Stimulated activated CD4-positive, alpha-beta T cell treated with anti-CD3 and anti-CD28 coated beads, Interleukin-12 subunit alpha, Interleukin-12 subunit beta, amount 100 ng/mL, for 24 hours (primary cell): Measurements from ENCODE around the gene RAVER1.
"Not testable (repeated sequence)": the region's sequence is repeated elsewhere in the genome, so short reads cannot be mapped to it uniquely, and the experiment has no call there.

Experiments used
- DNase-seq, 2 experiments: peaks; one replicate each; pipeline ENCODE4 v3.0.0-alpha.2; 2020; ENCODE audit warnings: low read depth in 2 of 2

Gene RAVER1

DNA sequence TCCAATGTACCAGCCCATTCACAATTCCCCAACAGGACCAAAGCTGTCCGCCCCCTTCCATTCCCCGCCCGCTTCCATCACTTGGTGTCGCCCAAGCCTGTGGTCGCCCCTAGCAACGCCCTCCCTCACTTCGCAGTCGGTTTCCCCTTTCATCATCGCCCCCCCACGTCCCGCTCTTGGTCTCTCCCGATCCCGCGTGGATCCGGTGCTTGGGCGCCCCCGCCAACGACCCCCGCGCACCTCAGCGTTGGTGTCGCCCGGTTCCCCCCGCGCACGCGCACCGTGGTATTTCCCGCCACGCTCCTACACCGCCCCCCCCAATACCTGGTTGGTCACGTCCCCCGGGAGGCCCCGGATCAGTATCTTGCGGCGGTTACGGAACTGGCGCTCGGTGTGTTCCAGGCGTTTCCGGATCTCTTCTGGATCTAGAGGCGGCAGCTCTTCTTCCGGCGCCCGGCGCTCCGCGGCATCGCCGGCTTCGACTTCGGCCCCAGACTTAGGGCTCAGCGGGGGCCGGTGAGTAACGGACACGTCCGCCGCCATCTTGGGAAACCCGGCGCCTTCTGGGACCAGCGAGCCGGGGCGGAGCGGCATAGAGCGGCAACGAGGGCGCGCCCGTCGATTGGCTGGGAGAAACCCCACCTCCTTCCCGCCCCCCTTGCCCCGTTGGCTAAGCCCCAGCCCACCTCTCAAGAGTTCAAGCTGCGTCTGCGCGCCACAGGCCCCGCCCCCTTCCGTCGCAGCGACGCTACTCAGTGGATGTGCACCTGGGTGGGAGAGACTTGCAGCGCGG, at the start of gene RAVER1:
RAVER1 (minus strand) TSS at position 565 of the 793 bp plus-strand sequence; CDS start at position 543, 22 bp downstream.
- DNase-seq: peak; percentile 94 to 98

DNA sequence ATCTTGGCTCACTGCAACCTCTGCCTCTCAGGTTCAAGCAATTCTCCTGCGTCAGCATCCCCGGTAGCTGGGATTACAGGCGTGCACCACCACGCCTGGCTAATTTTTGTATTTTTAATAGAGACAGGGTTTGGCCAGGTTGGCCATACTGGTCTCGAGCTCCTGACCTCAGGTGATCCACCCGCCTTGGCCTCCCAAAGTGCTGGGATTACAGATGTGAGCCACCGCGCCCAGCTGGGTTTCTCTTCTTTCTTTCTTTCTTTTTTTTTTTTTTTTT, 49.8 kb upstream of the RAVER1 start:
- not testable (repeated sequence) for DNase-seq

DNA sequence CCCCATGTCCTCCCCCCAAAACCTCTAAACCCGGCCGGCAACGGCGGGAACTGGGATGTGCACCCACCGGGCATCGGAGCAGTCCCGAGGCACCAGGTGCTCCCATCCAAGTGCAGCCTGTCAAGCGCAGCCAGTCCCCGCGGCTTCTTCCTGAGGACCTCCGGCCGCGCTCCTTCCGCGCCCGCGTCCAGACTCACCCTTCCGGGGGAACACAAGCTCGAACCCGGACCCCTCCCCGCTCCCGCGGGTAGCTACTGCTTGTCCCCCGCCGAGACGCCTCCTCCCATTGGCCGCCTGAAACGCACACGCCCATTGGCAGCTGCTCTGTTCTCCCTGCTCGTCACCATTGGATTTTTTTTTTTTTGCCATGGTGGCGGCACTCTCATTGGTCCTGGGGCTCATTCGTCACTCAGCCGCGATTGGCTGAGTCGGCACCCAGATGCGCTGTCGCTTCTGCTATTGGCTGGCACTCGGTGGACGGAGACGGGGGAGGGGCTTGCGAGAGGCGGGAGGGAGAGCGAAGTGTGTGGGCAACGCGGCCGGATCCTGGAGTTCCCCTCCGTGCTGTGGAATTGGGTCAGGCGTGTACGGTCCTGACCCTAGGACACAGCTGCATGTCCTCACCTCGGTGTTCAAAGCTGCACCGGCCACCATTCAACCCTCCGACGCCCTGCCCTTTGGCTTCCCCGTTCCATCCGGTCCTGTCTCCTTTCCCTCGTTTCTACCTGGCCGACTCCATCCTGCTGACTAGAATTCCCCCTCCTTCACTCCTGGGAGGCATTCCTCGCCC, 47.2 kb upstream of the RAVER1 start, which contains the start of gene TYK2:
TYK2 (minus strand) TSS at position 260 of the 790 bp plus-strand sequence. CDS start 2,166 bp downstream, outside the sequence.
- DNase-seq: peak; percentile 86 to 97

DNA sequence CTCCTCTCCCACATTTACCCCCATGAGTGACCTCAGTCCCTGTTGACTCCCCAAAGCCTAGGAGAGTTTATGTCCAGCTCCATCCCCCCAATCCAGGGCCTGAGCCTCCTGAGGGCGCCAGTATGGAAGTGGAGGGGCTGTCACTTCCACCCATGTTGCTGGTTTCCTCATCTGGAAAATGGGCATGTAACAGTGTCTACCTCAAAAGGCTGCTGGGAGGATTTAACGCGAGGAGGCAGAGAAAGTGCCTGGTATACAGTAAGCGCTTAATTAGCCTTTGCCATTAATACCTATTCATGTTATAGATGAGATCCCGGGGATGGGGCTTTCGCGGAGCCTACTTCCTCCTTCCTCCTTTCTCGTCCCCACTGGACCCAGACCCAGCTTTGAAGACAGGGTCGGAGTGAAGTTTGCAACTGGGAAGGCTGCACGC, 46.6 kb upstream of the RAVER1 start:
- DNase-seq: no peak

DNA sequence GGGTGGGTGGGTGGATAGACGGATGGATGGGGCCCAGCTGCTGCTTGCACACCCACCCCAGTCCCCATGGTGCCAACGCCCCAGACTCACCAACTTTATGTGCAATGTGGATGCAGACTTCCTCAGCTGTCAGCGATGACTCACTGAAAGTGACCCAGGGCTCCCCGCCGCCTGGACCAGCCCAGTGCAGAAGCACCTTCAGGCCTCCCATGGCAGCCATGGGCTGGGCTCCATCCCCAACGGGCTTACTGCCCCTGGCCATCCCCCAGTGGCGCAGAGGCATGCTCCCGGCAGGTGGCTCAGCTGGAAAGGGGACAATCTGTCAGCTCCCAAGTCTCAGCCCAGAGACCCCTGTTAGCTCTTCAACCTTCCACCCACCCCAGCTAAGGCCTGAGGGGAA, 44.8 kb upstream of the RAVER1 start:
- no peak for DNase-seq

DNA sequence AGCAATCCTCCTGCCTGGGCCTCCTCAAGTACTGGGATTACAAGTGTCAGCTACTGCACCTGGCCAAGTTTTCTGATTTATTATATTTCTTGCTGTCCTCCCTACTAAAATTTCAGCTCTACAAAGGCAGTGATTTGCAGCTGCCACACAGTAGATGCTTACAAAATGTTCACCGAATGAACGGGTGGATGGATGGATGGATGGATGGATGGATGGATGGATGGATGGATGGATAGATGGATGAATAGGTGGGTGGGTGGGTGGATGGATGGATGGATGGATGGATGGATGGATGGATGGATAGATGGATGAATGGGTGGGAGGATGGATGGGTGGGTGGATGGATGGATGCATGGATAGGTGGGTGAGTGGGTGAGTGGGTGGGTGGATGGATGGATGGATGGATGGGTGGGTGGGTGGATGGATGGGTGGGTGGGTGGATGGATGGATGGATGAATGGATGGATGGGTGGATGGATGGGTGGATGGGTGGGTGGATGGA, 43.9 kb upstream of the RAVER1 start:
- not testable (repeated sequence) for DNase-seq

- no peak for DNase-seq
Observed at GRCh38 chr19:10374931-10375330, 41.6 kb upstream of the RAVER1 start.

GRCh38 chr19:10372690-10373089, 39.4 kb upstream of the RAVER1 start:
- DNase-seq: no peak

DNA sequence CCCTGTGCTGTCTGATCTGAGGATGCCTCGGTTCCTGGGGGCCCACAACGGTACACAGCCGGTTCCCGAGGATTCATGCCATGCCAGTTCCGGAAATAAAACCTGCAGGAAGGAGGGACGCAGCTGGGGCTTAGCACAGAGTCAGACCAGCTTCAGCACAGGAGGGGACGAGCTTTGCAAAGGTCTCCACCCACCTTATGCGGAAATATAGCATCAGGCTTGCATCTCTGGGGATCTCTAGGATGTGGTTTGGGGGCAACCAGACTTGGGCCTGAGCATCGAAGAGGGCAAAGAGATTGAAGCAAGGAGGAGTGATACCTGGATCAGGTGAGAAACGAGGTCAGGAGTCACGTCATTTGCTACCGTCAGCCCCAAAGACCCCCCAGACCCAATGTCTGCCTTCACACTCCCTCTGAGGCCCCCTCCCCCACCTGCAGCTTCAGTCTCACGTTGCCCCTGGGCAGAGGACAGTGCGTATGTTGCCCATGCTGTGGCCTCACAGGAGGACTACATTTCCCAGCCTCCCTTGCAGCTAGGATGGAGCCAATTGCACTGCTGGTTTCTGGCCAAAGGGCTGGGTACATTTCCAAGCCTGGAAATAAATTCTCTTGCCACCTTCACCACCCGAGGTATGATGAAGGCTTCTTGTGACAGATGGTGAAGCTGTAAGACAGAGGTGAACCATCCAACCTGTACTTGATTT, 34.9 kb upstream of the RAVER1 start:
- DNase-seq: no peak

GRCh38 chr19:10366950-10367512, 33.7 kb upstream of the RAVER1 start:
- not testable (repeated sequence) for DNase-seq

DNA sequence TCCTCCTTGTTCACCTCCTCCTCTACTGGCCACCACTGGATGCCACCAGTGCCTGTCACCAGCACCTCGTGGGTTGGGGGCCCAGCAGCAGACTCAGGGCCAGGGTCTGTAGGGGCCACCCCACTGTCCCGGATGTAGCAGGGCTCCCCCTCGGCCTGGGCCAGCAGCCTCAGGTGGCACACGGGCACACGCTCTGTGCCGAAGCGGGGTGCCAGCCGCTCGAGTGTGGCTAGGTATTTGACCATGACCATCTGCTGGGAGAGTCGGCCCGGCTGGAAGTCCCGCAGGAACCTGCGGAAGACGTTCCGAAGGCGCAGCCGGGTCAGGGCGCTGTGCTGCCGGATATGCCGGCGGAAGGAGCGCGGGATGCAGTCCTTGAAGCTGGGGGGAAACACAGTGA, 32.2 kb upstream of the RAVER1 start:
- DNase-seq: no peak

DNA sequence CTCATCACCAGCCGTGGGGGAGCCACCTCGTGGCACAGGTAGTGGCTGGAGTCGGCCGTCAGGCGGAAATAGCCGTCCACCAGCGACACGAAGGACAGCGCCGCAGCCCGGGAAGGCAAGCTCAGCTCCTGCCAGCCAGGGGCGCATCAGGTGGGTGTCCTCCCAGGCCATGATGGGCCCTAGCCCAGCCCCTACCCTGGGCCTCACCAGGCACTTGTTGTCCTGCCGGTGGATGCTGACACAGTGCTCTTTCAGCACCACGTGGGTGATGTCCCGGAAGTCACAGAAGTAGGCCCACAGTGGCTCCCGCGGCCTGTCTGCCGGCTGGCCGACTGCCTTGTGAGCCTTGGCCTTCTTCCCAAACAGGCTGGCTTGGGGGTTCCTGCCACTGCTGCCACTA, 31.3 kb upstream of the RAVER1 start:
- DNase-seq: no peak

- DNase-seq: no peak
Observed at GRCh38 chr19:10363789-10364281, 30.5 kb upstream of the RAVER1 start.

GRCh38 chr19:10362259-10362658, 28.9 kb upstream of the RAVER1 start:
- DNase-seq: no peak

DNA sequence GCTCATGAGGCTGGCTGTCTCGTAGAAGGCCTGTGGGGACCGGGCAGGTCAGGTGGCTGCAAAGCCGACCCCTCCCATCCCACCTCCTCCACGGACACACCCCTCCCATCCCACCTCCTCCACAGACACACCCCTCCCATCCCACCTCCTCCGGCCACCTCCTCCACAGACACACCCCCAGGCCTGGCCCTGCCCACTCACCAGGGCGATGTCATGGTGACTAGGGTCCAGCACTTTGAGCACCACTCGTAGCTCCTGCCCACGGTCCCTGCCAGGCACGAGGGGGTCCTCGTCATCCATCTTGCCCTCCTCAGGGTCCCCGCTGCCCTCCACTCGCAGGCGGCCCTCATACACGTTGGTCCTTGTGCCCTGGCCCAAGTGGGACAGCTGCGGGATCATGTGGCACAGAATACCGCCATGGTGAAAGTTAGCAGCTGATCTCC, 28.3 kb upstream of the RAVER1 start:
- DNase-seq: no peak

DNA sequence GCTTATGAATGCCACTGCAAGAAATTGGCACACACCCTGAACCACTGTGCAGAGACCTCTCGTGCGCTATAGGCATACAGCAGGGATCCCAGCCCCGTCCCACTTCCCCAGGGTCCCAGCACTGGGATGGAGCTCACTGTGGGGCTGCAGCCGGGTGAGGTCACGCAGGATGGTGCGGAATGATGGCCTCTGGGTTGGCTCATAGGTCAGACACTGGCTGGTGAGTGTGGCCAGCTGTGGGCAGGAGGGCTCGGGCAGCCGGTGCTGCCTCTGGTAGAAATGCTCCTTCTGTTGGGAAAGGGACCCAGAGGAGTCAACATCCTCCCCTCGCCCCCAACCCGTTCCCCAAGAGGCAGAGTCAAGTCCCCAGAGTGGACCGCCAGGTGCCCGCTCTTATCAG, 23.1 kb upstream of the RAVER1 start:
- DNase-seq: no peak

DNA sequence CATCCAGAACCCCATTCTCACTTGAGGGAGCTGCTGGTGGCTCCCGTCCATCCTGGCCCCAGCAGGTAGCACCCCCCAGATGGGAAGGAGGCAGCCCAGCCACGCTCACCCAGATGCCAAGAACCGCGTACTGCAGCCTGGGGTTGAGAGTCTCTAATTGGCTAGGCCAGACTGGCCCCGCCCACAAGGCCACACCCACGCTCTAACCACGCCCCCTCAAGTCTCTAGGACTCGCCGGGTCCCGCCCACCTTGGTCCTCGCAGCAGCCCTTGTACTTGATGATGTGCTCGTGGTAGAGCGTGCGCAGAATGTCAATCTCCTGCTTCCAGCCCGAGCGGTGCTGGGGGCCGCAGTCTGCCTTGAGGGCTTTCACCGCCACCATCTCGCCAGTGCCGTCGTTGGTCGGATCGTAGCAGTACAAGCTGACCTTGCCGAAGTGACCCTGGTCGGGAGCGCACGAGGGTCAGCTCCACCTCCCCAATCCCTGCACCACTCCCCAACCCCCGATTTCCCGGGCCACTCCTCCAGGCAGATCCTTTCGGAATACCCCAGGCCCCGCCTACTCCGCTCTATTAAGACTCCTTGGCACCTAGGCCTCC, 20.6 kb upstream of the RAVER1 start:
- DNase-seq: peak in 1 of 2 experiments; percentile 44

GRCh38 chr19:10352764-10353671, 19.7 kb upstream of the RAVER1 start:
- no peak for DNase-seq

GRCh38 chr19:10346509-10346908, 13.2 kb upstream of the RAVER1 start:
- no peak for DNase-seq

GRCh38 chr19:10344780-10345179, 11.5 kb upstream of the RAVER1 start:
- DNase-seq: no peak
